Endothelial cell of umbilical vein (primary cell): ENCODE data around the gene CCDC57. TPM values are rescaled to one million over a fixed set of nuclear protein-coding genes. Genes with fewer than 3 reads are reported as not detected.

Source experiments
- BruUV-seq: library from RNA; stranded (reverse); fragments of 400-500 nt; replicated peaks from 2 replicates; lab custom pipeline; 2021; lab: Mats Ljungman, UMichigan
- CTCF ChIA-PET: fragments of 300-600, 350-600 bp; sonication (Branson Sonifier 250); formaldehyde crosslinking; loops from one replicate; lab custom pipeline; 2021; ENCODE audit warnings: antibody characterized with exemption, inconsistent platforms; lab: Charles Lee
- POLR2A ChIA-PET: fragments of 300-600, 350-600 bp; sonication (Branson Sonifier 250); formaldehyde crosslinking; loops from one replicate; lab custom pipeline; 2021; ENCODE audit warnings: antibody characterized with exemption, inconsistent platforms; lab: Charles Lee
- DNase-seq: peaks from one replicate; pipeline ENCODE4 v3.0.0-alpha.2; 2011; ENCODE audit warnings: low read depth, low spot score
- FAIRE-seq: peaks from 2 replicates; lab custom pipeline; 2011; peaks lifted over from hg19 to GRCh38; lab: Jason Lieb, UNC
- H2AFZ ChIP-seq: 2 replicates; pipeline ENCODE4 v1.6.0; 2012; ENCODE audit warnings: low read depth, low read length, control low read depth, inconsistent platforms
- H3K27ac ChIP-seq: 2 replicates; pipeline ENCODE4 v1.5.1; 2011; ENCODE audit warnings: low read depth, mild to moderate bottlenecking, control low read depth, low read length, moderate library complexity; ENCODE audit not compliant: insufficient read depth
- H3K27me3 ChIP-seq, 2 experiments: 2 replicates each; pipeline versions ENCODE4 v1.6.0 to v1.6.1; 2011; ENCODE audit warnings: low read length in 2 of 2, mixed read lengths in 1 of 2; ENCODE audit not compliant: control insufficient read depth in 2 of 2, insufficient read depth in 2 of 2
- H3K36me3 ChIP-seq, 2 experiments: 2 replicates in 1 of 2; 3 replicates in 1 of 2; pipeline ENCODE4 v1.5.1; 2011; ENCODE audit warnings: low read length in 2 of 2, mild to moderate bottlenecking in 1 of 2, moderate library complexity in 1 of 2; ENCODE audit not compliant: control insufficient read depth in 2 of 2, insufficient read depth in 2 of 2; ENCODE audit errors: extremely low read depth in 1 of 2
- H3K4me1 ChIP-seq: 3 replicates; pipeline ENCODE4 v1.5.1; 2011; ENCODE audit warnings: mild to moderate bottlenecking, low read length; ENCODE audit not compliant: control insufficient read depth, insufficient read depth; ENCODE audit errors: extremely low read depth
- H3K4me2 ChIP-seq: 2 replicates; pipeline ENCODE4 v1.6.1; 2011; ENCODE audit warnings: low read length, control low read depth, mixed read lengths; ENCODE audit not compliant: insufficient read depth
- H3K4me3 ChIP-seq, 3 experiments: fragments of 200-600 bp in 1 of 3; sonication (generic), shearing (Covaris generic) in 1 of 3; replicated peaks in 1 of 3; 2 replicates each; pipeline ENCODE4 v1.5.1; 2011 to 2016; ENCODE audit warnings: control low read depth in 3 of 3, low read length in 3 of 3, mild to moderate bottlenecking in 2 of 3, inconsistent platforms in 1 of 3, low read depth in 1 of 3, moderate library complexity in 1 of 3; ENCODE audit not compliant: insufficient read depth in 1 of 3
- H3K79me2 ChIP-seq: 2 replicates; pipeline ENCODE4 v1.6.0; 2012; ENCODE audit warnings: low read length, inconsistent platforms; ENCODE audit not compliant: control insufficient read depth, insufficient read depth
- H3K9ac ChIP-seq: replicated peaks from 2 replicates; pipeline ENCODE3; 2011; ENCODE audit warnings: low read length, control low read depth; ENCODE audit not compliant: insufficient read depth; ENCODE audit errors: extremely low read depth
- H3K9me1 ChIP-seq: replicated peaks from 3 replicates; pipeline ENCODE4 v1.6.0; 2011; ENCODE audit warnings: mild to moderate bottlenecking, low read length; ENCODE audit not compliant: control insufficient read depth, insufficient read depth; ENCODE audit errors: extremely low read depth
- H3K9me3 ChIP-seq: replicated peaks from 2 replicates; pipeline ENCODE4 v1.5.1; 2012; ENCODE audit warnings: low read length, inconsistent platforms; ENCODE audit not compliant: control insufficient read depth, insufficient read depth
- H4K20me1 ChIP-seq: replicated peaks from 2 replicates; pipeline ENCODE3; 2011; ENCODE audit warnings: mild to moderate bottlenecking, low read length; ENCODE audit not compliant: control insufficient read depth, insufficient read depth; ENCODE audit errors: extremely low read depth
- EZH2 ChIP-seq: IDR thresholded peaks from 2 replicates; pipeline ENCODE4 v1.6.1; 2012; ENCODE audit warnings: borderline replicate concordance, low read depth, mild to moderate bottlenecking, moderate library complexity, low read length, inconsistent platforms; ENCODE audit not compliant: severe bottlenecking
- FOS ChIP-seq: IDR thresholded peaks from 2 replicates; pipeline ENCODE4 v1.6.1; 2011; ENCODE audit warnings: mild to moderate bottlenecking, low read length, moderate library complexity, borderline replicate concordance; ENCODE audit not compliant: insufficient read depth
- GATA2 ChIP-seq: IDR thresholded peaks from 2 replicates; pipeline ENCODE4 v1.7.0; 2011; ENCODE audit warnings: low read depth, mild to moderate bottlenecking, moderate library complexity, mixed read lengths, low read length; ENCODE audit not compliant: insufficient read length, insufficient read depth
- JUN ChIP-seq: IDR thresholded peaks from 2 replicates; pipeline ENCODE4 v1.6.1; 2011; ENCODE audit warnings: borderline replicate concordance, low read depth; ENCODE audit not compliant: insufficient read length, insufficient read depth
- MYC ChIP-seq: IDR thresholded peaks from one replicate; pipeline ENCODE4 v1.6.1; 2011; ENCODE audit warnings: mild to moderate bottlenecking, low read depth, low read length
- POLR2A ChIP-seq: IDR thresholded peaks from 2 replicates; pipeline ENCODE4 v1.6.1; 2012; ENCODE audit warnings: low read depth, mild to moderate bottlenecking, control low read depth, low read length
- POLR2AphosphoS5 ChIP-seq: IDR thresholded peaks from 2 replicates; pipeline ENCODE4 v1.6.1; 2012; ENCODE audit warnings: low read depth, mild to moderate bottlenecking, control low read depth, low read length, moderate library complexity; ENCODE audit not compliant: insufficient read depth
- dilution Hi-C: fragments of 300-500 bp; cut with MboI; formaldehyde crosslinking; loops from one replicate; pipeline ENCODE4 v1.15.0; 2019; ENCODE audit warnings: low sequenced_read_pairs; ENCODE audit not compliant: extremely low pct_ligation_motif_present
- intact Hi-C: fragments of 100-400 bp; cut with micrococcal nuclease; formaldehyde crosslinking; loops from one replicate; pipeline ENCODE4 v1.10.0; 2022
- polyA plus RNA-seq, 4 experiments: library from polyadenylated mRNA; depleted of rRNA in 3 of 4; stranded (reverse) in 3 of 4; unstranded in 1 of 4; fragments of >200 nt; gene quantifications; 2 replicates each; pipeline versions ENCODE4 v1.2.1 to v1.2.3, GENCODE V29; 2011 to 2012; ENCODE audit warnings: missing spikeins in 1 of 4
- total RNA-seq: library from RNA; stranded (reverse); gene quantifications from 2 replicates; pipeline ENCODE4 v1.2.3, GENCODE V29; 2021
- TF ChIP-seq, protein P1 (sequence below), 2 donors: IDR thresholded peaks; 1 replicate in 1 of 2; 2 replicates in 1 of 2; pipeline ENCODE4 v1.5.1; 2011; ENCODE audit warnings: low read length in 2 of 2, mild to moderate bottlenecking in 2 of 2, moderate library complexity in 2 of 2, control low read depth in 1 of 2, inconsistent platforms in 1 of 2, low read depth in 1 of 2; ENCODE audit not compliant: insufficient read depth in 1 of 2; ENCODE audit errors: extremely low read depth in 1 of 2
- TF ChIP-seq, protein P2 (sequence below): IDR thresholded peaks from 2 replicates; pipeline ENCODE4 v1.6.1; 2011; ENCODE audit not compliant: insufficient read depth, insufficient read length

Gene CCDC57
- total and polyA plus RNA-seq, 2 donors (not counting 3 experiments of a cell fraction or from before 2014, with no cell fraction given): 18.6 to 31.6 TPM

GRCh38 chr17:82198092-82198491, 14.6 kb downstream of the CCDC57 start:
- dilution Hi-C loops: no loop called here
- CTCF ChIA-PET: no interaction called here
- Histone ChIP-seq H3K27ac (no peak overlapping the region), H3K4me3 (no peak overlapping the region), H4K20me1 (no peaks in the 10 kb centered on the region), H3K4me2 (no peak overlapping the region), H3K79me2 (no peaks in the 10 kb centered on the region), H3K4me1 (no peaks in the 10 kb centered on the region), H2AFZ (no peak overlapping the region), H3K27me3 (no peaks in the 10 kb centered on the region), H3K36me3 (peaks cover 0 to 9% of the 10 kb centered on the region in 2 experiments), H3K9me3 (no peaks in the 10 kb centered on the region), H3K9ac (no peak overlapping the region), H3K9me1 (no peaks in the 10 kb centered on the region)
- intact Hi-C loops: no loop called here
- DNase-seq (no peak), FAIRE-seq (no peak)
- TF ChIP-seq FOS: no peak
- TF ChIP-seq EZH2: no peak
- no peak for TF ChIP-seq GATA2
- TF ChIP-seq JUN: no peak
- TF ChIP-seq, protein P1, sequence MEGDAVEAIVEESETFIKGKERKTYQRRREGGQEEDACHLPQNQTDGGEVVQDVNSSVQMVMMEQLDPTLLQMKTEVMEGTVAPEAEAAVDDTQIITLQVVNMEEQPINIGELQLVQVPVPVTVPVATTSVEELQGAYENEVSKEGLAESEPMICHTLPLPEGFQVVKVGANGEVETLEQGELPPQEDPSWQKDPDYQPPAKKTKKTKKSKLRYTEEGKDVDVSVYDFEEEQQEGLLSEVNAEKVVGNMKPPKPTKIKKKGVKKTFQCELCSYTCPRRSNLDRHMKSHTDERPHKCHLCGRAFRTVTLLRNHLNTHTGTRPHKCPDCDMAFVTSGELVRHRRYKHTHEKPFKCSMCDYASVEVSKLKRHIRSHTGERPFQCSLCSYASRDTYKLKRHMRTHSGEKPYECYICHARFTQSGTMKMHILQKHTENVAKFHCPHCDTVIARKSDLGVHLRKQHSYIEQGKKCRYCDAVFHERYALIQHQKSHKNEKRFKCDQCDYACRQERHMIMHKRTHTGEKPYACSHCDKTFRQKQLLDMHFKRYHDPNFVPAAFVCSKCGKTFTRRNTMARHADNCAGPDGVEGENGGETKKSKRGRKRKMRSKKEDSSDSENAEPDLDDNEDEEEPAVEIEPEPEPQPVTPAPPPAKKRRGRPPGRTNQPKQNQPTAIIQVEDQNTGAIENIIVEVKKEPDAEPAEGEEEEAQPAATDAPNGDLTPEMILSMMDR (IDR thresholded peaks at IDR 0.05; ENCODE audit: extremely low read depth in 1 of 2, insufficient read depth in 1 of 2, low read depth in 1 of 2, low read length in 2 of 2): no peak
- no peak for TF ChIP-seq MYC
- no peak for TF ChIP-seq POLR2AphosphoS5
- no peak for TF ChIP-seq POLR2A
- TF ChIP-seq, protein P2, sequence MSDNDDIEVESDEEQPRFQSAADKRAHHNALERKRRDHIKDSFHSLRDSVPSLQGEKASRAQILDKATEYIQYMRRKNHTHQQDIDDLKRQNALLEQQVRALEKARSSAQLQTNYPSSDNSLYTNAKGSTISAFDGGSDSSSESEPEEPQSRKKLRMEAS: no peak
- POLR2A ChIA-PET: interaction anchor here (0.7 kb wide), 3 partner anchors 31 to 550 kb away, joined by 3 to 5 read pairs (median 4); partner anchors contain the start of gene SLC16A3
- no TSS peak for BruUV-seq
